GM21825 (cell line): ENCODE data around the gene DISP2.

Experiments
- ATAC-seq: cut with Tn5 transposase; IDR thresholded peaks from one replicate; pipeline ENCODE4 v1.9.1; 2021; ENCODE audit warnings: mild to moderate bottlenecking, moderate library complexity; ENCODE audit not compliant: unreplicated experiment

The DISP2 gene

DNA sequence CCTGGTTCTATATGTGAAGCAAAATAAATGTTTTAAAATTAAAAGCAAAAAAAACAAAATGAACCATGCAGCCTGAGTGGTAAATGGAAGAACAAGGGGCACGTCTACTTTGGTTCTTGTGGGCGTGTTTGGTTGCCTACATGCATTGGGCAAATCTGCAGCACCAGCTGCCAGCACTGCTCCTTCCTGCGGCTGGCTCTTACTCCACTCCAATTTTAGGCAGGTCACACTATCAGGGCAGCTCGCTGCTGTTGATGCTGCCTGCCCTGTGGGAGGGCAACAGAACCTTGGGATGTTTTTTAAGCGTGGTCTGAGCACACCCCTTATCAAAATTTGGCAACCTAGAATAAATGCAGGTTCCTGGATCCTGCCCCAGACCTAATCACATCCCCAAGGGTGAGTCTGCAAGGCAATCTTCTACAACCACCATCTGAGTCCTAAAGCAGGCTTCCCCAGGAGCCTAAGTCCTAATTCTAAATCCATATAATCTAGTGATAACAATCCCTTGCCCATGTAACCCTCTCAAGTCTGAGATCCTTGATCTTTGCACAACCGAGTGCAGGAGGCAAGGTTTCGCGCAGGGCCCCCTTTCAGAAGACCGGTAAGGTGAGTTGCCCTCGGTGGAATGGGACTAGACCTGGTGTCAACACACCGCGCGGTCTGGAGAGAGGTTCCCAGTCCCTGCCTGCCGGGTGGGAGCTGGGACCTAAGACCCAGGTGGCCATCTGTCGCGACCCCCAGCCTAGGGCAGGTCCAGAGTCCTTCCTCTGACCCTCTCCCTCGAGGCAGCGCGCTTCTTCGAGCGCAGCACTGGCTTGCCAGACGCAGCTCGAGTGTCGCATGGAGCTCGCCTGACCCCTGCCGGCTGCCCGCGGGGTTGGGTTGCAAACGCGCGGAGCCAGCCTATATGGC lies 63.5 kb downstream of the DISP2 start:
- peak; percentile 73 for ATAC-seq

DNA sequence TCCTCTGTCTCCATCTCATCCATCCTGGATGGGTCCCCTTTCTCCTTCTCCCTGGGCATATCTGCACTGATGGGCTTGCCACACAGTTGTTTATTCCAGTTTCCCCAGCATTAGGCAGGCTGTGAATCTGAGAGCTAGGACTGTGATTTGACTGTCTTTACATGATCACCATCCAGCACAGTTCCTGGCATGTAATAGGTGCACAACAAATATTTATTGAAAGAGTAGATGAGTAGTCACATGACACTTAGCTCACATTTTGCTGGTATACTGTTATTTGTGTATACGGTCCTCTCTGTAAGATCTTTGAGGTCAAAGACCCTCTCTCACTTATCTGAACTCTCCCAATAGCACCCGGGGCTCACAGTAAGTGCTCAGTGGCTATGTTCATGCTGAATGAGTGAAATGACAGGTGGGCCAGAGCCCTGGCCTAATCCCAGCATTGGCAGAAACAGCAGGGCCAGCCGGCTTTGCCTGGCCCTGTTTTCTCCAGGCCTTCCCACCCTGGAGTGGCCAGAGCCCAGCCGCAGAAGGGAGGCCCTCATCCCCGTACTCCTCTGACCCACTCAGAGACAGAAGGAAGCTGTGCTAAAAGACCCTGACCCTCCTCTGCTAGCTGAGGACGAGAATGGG lies 66.6 kb downstream of the DISP2 start:
- ATAC-seq: no peak

DNA sequence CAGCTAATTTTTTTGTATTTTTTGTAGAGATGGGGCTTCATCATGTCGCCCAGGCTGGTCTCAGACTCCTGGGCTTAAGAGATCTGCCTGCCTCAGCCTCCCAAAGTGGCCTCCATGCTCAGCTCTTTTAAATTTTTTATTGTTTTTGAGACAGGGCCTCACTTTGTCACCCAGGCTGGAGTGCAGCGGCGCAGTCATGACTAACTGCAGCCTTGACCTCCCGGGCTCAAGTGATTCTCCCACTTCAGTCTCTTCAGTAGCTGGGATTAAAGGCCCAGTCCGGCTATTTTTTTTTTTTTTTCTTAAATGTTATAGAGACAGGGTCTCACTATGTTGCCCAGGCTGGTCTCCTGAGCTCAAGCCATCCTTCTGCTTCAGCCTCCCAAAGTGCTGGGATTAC lies 67.7 kb downstream of the DISP2 start:
- no peak for ATAC-seq

DNA sequence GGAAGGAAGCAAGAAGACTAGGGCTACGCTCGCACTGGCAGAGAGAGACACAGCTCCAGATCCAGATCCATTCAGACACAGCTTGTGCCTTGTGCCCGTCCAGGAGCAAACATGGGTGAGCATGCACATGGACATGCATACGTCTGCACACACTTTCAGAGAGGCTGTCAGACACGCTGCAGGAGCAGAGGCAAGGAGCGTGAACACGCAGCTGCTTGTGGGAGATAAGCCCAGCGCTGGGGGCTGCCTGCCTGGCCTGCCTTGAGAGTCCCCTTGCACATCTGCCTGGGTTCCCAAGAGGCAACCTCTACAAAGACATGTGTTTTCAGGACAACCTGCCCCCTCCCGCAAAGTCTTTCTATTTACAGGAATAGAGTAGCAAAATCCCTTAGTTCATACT lies 69.2 kb downstream of the DISP2 start:
- no peak for ATAC-seq

DNA sequence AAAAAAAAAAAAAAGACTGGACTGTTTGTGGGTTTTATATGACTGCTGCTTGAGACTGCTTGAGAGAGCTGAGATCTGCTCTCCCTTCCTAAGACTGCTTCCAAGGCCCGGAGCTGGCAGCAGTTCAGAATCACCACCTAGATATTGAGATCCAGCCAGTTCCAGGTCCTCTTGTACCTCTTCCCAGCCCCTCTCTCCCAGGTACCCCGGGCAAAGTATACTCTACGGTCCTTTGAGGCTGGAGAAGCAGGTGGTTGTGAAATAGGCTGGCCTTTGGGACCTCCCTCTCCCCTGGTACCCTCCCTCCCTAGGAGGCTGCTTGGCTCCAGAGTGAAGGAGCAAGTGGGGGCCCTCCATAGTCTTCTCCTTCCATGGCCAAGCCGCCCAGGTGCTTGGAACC lies 70.2 kb downstream of the DISP2 start:
- ATAC-seq: no peak
